Activated T-helper 2 cell treated with anti-CD3 and anti-CD28 coated beads, Interferon-gamma antibody, Interleukin-2, Interleukin-4, amounts not matched to agents 10 μg/mL and 5 μg/mL and 100 μg/mL, durations not matched to agents 14 hours and 24 hours and 36 hours (primary cell): ENCODE results near the gene ODAD2. TPM values are rescaled to one million over a fixed set of nuclear protein-coding genes. Genes with fewer than 3 reads are reported as not detected.
A peak's percentile ranks its signal among the peaks of the same experiment; 100 is the strongest.
"Not testable (repeated sequence)": the region's sequence is repeated elsewhere in the genome, so short reads cannot be mapped to it uniquely, and the experiment has no call there.

Experiments
- DNase-seq: peaks from one replicate; pipeline ENCODE4 v3.0.0; 2021; ENCODE audit warnings: low spot score
- H3K27ac Mint-ChIP-seq: one replicate; pipeline ENCODE4 v1.8.0; 2021; ENCODE audit warnings: mixed read lengths
- H3K27me3 Mint-ChIP-seq: one replicate; pipeline ENCODE4 v1.8.0; 2021; ENCODE audit warnings: low read depth, mixed read lengths
- H3K36me3 Mint-ChIP-seq: one replicate; pipeline ENCODE4 v1.8.0; 2021; ENCODE audit warnings: low read depth, mixed read lengths
- H3K4me1 Mint-ChIP-seq: one replicate; pipeline ENCODE4 v1.8.0; 2021; ENCODE audit warnings: low read depth, mixed read lengths
- H3K4me3 Mint-ChIP-seq: one replicate; pipeline ENCODE4 v1.8.0; 2021; ENCODE audit warnings: low read depth, mild to moderate bottlenecking, moderate library complexity, mixed read lengths
- H3K9me3 Mint-ChIP-seq: one replicate; pipeline ENCODE4 v1.8.0; 2021; ENCODE audit warnings: mixed read lengths
- intact Hi-C: fragments of 100-400 bp; cut with micrococcal nuclease; formaldehyde crosslinking; loops from one replicate; pipeline ENCODE4 v1.15.1; 2023
- total RNA-seq: library from RNA; stranded (reverse); gene quantifications from 2 replicates; pipeline ENCODE4 v1.2.3, GENCODE V29; 2022

The ODAD2 gene
- total RNA-seq, 1 donor from 2014 or later, result not detected

- peaks cover 43% of the 10 kb centered on the region for H3K27me3 Mint-ChIP-seq
- intact Hi-C loops, result loop anchor here (2.0 kb wide), 1 partner anchor 254 kb away; the partner anchor contains the start of gene MKX
Observed at GRCh38 chr10:27998178-27998953, 513 bp downstream of the ODAD2 start.

GRCh38 chr10:27997865-27998177, 1.1 kb downstream of the ODAD2 start:
- Mint-ChIP-seq H3K4me1 (peaks cover 8% of the 10 kb centered on the region), H3K9me3 (no peaks in the 10 kb centered on the region), H3K27ac (no peak overlapping the region), H3K27me3 (peaks cover 43% of the 10 kb centered on the region), H3K4me3 (peak overlapping the region; percentile 75), H3K36me3 (no peaks in the 10 kb centered on the region)
- intact Hi-C loops, result loop anchor here (2.0 kb wide), 1 partner anchor 253 kb away; the partner anchor contains the start of gene MKX
- DNase-seq, result no peak

More at GRCh38 chr10:27998178-27998953, 513 bp downstream of the ODAD2 start:
- Mint-ChIP-seq H3K4me3 (peak overlapping the region; percentile 75), H3K4me1 (peaks cover 8% of the 10 kb centered on the region), H3K36me3 (no peaks in the 10 kb centered on the region), H3K27ac (no peak overlapping the region), H3K9me3 (no peaks in the 10 kb centered on the region)
- no peak for DNase-seq

- no peaks in the 10 kb centered on the region for H3K9me3 Mint-ChIP-seq
- peaks cover 38% of the 10 kb centered on the region for H3K27me3 Mint-ChIP-seq
- peaks cover 8% of the 10 kb centered on the region for H3K4me1 Mint-ChIP-seq
- H3K36me3 Mint-ChIP-seq, result no peaks in the 10 kb centered on the region
- no peak overlapping the region for H3K27ac Mint-ChIP-seq
- intact Hi-C loops, result no loop called here
- no peak for DNase-seq
- no peak overlapping the region for H3K4me3 Mint-ChIP-seq
Observed at GRCh38 chr10:27995311-27995710, 3.6 kb downstream of the ODAD2 start.

- H3K4me1 Mint-ChIP-seq, H3K9me3 Mint-ChIP-seq, intact Hi-C loops, H3K27ac Mint-ChIP-seq, H3K36me3 Mint-ChIP-seq, H3K4me3 Mint-ChIP-seq, DNase-seq, H3K27me3 Mint-ChIP-seq: not testable (repeated sequence)
Observed at GRCh38 chr10:27989357-27989756, 9.5 kb downstream of the ODAD2 start.

GRCh38 chr10:27986821-27987220, 12.1 kb downstream of the ODAD2 start:
- no peak for DNase-seq
- Mint-ChIP-seq H3K4me1 (no peaks in the 10 kb centered on the region), H3K9me3 (no peaks in the 10 kb centered on the region), H3K27me3 (peaks cover 6% of the 10 kb centered on the region), H3K36me3 (no peaks in the 10 kb centered on the region), H3K4me3 (no peak overlapping the region), H3K27ac (no peak overlapping the region)
- intact Hi-C loops, result no loop called here

GRCh38 chr10:27982875-27983543, 15.9 kb downstream of the ODAD2 start:
- Mint-ChIP-seq H3K27me3 (peaks cover 6% of the 10 kb centered on the region), H3K27ac (no peak overlapping the region), H3K4me1 (no peaks in the 10 kb centered on the region), H3K9me3 (no peaks in the 10 kb centered on the region), H3K36me3 (no peaks in the 10 kb centered on the region), H3K4me3 (no peak overlapping the region)
- no peak for DNase-seq
- intact Hi-C loops, result no loop called here

- peaks cover 8% of the 10 kb centered on the region for H3K27me3 Mint-ChIP-seq
- no peak overlapping the region for H3K27ac Mint-ChIP-seq
- no peak overlapping the region for H3K4me3 Mint-ChIP-seq
- intact Hi-C loops, result no loop called here
- H3K9me3 Mint-ChIP-seq, result no peaks in the 10 kb centered on the region
- H3K4me1 Mint-ChIP-seq, result no peaks in the 10 kb centered on the region
- DNase-seq, result no peak
- H3K36me3 Mint-ChIP-seq, result no peaks in the 10 kb centered on the region
Observed at GRCh38 chr10:27981744-27982143, 17.1 kb downstream of the ODAD2 start.

- intact Hi-C loops, DNase-seq, H3K4me3 Mint-ChIP-seq, H3K4me1 Mint-ChIP-seq, H3K27me3 Mint-ChIP-seq, H3K9me3 Mint-ChIP-seq, H3K36me3 Mint-ChIP-seq, H3K27ac Mint-ChIP-seq: not testable (repeated sequence)
Observed at GRCh38 chr10:27970795-27971194, 28.1 kb downstream of the ODAD2 start.

GRCh38 chr10:27969931-27970330, 28.9 kb downstream of the ODAD2 start:
- H3K4me3 Mint-ChIP-seq, intact Hi-C loops, H3K9me3 Mint-ChIP-seq, H3K27ac Mint-ChIP-seq, H3K4me1 Mint-ChIP-seq, DNase-seq, H3K36me3 Mint-ChIP-seq, H3K27me3 Mint-ChIP-seq: not testable (repeated sequence)

GRCh38 chr10:27959093-27959715, 39.7 kb downstream of the ODAD2 start:
- no peak for DNase-seq
- intact Hi-C loops, result no loop called here
- Mint-ChIP-seq H3K36me3 (no peaks in the 10 kb centered on the region), H3K4me1 (peaks cover 7% of the 10 kb centered on the region), H3K9me3 (no peaks in the 10 kb centered on the region), H3K27me3 (no peaks in the 10 kb centered on the region), H3K4me3 (no peak overlapping the region), H3K27ac (no peak overlapping the region)

- intact Hi-C loops, result not testable (repeated sequence)
Observed at GRCh38 chr10:27958383-27958782, 40.5 kb downstream of the ODAD2 start.

GRCh38 chr10:27950242-27950564, 48.7 kb downstream of the ODAD2 start:
- intact Hi-C loops, result no loop called here
- H3K4me1 Mint-ChIP-seq, result no peaks in the 10 kb centered on the region

More at GRCh38 chr10:27958383-27958782, 40.5 kb downstream of the ODAD2 start:
- not testable (repeated sequence) for H3K36me3 Mint-ChIP-seq, DNase-seq, H3K9me3 Mint-ChIP-seq, H3K4me1 Mint-ChIP-seq, H3K27ac Mint-ChIP-seq, H3K27me3 Mint-ChIP-seq, H3K4me3 Mint-ChIP-seq

More at GRCh38 chr10:27950242-27950564, 48.7 kb downstream of the ODAD2 start:
- H3K27ac Mint-ChIP-seq, result no peak overlapping the region
- no peaks in the 10 kb centered on the region for H3K9me3 Mint-ChIP-seq
- H3K36me3 Mint-ChIP-seq, result no peaks in the 10 kb centered on the region
- no peak overlapping the region for H3K4me3 Mint-ChIP-seq
- DNase-seq, result no peak
- peaks cover 2% of the 10 kb centered on the region for H3K27me3 Mint-ChIP-seq
